ENCODE data around the gene APP. TPM values are rescaled to one million over a fixed set of nuclear protein-coding genes. Genes with fewer than 3 reads are reported as not detected.
A peak's percentile ranks its signal among the peaks of the same experiment; 100 is the strongest.

The APP gene
- total RNA-seq = 100 to 1,000 TPM; 270 to 546 (median 383) TPM

GRCh38 chr21:26170471-26171257, at the start of gene APP:
TSS of gene APP (minus strand) at chr21:26170770. CDS start at chr21:26170620, 150 bp downstream.
- Histone ChIP-seq H3K4me1 (no peaks in the 10 kb centered on the region), H3K4me3 (peak within 1 kb of the TSS; percentile 87 to 98 (median 94)), H3K27ac (peak within 1 kb of the TSS; percentile 93 to 97), H3K9me3 (no peaks in the 10 kb centered on the region), H3K27me3 (no peaks in the 10 kb centered on the region), H3K36me3 (no peaks in the 10 kb centered on the region)
- peak; percentile 82 to 87 for DNase-seq (ENCODE audit: low spot score in 2 of 2)
- peak; percentile 55 to 79 (median 74) for TF ChIP-seq POLR2AphosphoS5 (IDR thresholded peaks at IDR 0.05)
- TF ChIP-seq POLR2A (IDR thresholded peaks at IDR 0.05) = peak; percentile 36
- peak in 2 of 3 donors; percentile 77 to 99 for TF ChIP-seq CTCF (IDR thresholded peaks at IDR 0.05)
- intact Hi-C loops (cut with DNase I; ENCODE audit: low total_unique reads) = no loop called here

- Histone ChIP-seq H3K36me3 (no peaks in the 10 kb centered on the region), H3K9me3 (no peaks in the 10 kb centered on the region), H3K27ac (no peak overlapping the region), H3K4me1 (no peaks in the 10 kb centered on the region), H3K27me3 (no peaks in the 10 kb centered on the region), H3K4me3 (no peak overlapping the region)
- DNase-seq (ENCODE audit: low spot score in 2 of 2) = no peak
- no peak for TF ChIP-seq POLR2AphosphoS5 (IDR thresholded peaks at IDR 0.05)
- TF ChIP-seq CTCF (IDR thresholded peaks at IDR 0.05) = no peak
- TF ChIP-seq POLR2A (IDR thresholded peaks at IDR 0.05) = no peak
- intact Hi-C loops (cut with DNase I; ENCODE audit: low total_unique reads) = no loop called here
These were observed 41.6 kb upstream of the APP start for GRCh38 chr21:26212220-26212619.

GRCh38 chr21:26210614-26211013, 40.0 kb upstream of the APP start:
- Histone ChIP-seq H3K4me1 (no peaks in the 10 kb centered on the region), H3K4me3 (no peak overlapping the region), H3K36me3 (no peaks in the 10 kb centered on the region), H3K27me3 (no peaks in the 10 kb centered on the region), H3K27ac (no peak overlapping the region), H3K9me3 (no peaks in the 10 kb centered on the region)
- no peak for DNase-seq (ENCODE audit: low spot score in 2 of 2)
- intact Hi-C loops (cut with DNase I; ENCODE audit: low total_unique reads) = no loop called here
- TF ChIP-seq POLR2AphosphoS5 (IDR thresholded peaks at IDR 0.05) = no peak
- no peak for TF ChIP-seq POLR2A (IDR thresholded peaks at IDR 0.05)
- no peak for TF ChIP-seq CTCF (IDR thresholded peaks at IDR 0.05)

GRCh38 chr21:26207021-26207420, 36.5 kb upstream of the APP start:
- no peak for DNase-seq (ENCODE audit: low spot score in 2 of 2)
- intact Hi-C loops (cut with DNase I; ENCODE audit: low total_unique reads) = no loop called here
- H3K27me3 ChIP-seq = no peaks in the 10 kb centered on the region

More at GRCh38 chr21:26207021-26207420, 36.5 kb upstream of the APP start:
- H3K36me3 ChIP-seq = no peaks in the 10 kb centered on the region
- no peak overlapping the region for H3K27ac ChIP-seq
- H3K4me3 ChIP-seq = no peak overlapping the region
- H3K9me3 ChIP-seq = no peaks in the 10 kb centered on the region
- no peaks in the 10 kb centered on the region for H3K4me1 ChIP-seq
- TF ChIP-seq CTCF (IDR thresholded peaks at IDR 0.05) (no peak), POLR2A (IDR thresholded peaks at IDR 0.05) (no peak), POLR2AphosphoS5 (IDR thresholded peaks at IDR 0.05) (no peak)

All from breast epithelium (tissue), 4 donors.